Measurements from ENCODE around the gene SLC9A3.

Gene SLC9A3

DNA sequence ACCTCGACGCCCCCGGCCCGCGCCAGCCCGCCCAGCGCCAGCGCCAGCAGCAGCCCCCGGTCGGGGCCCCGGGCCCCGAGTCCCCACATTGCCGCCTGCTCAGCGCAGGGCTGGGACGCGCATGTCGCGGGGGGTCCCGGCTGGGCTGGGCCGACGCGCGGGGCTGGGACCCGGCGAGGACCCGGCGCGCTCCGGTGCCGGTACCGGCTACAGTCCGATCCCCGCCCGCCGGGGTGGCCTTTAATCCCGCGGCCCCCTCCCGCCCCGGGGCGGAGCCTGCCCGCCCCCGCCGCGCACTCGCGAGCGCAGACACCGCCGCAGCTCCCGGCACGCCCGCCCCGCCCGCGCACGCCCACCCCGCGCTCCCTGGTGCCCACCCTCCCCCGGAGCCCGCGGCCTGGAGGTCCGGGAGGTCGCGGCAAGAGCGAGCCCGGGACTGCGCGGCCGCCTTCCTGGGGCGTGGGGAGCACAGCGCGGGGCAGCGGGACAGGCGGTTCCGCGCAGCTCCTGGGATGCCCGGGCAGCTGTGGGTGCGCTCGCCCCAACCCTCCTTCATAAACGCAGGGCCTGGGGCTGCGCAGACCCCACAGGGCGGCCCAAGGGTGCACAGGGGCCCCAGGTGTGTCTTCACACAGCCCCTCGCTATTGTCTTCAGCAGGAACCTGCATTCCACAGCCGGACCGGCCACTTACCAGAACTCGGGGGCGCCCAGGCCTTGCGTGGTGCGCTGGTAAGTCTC is at the start of gene SLC9A3:
Gene SLC9A3 (minus strand): TSS at position 216 of the 739 bp plus-strand sequence.
- ChIA-PET POLR2A (no interaction called here), CTCF (no interaction called here)
- TF ChIP-seq ZBTB48 (tag by site-specific recombination; IDR thresholded peaks at IDR 0.05) (no peak), YY2 (tag by site-specific recombination; IDR thresholded peaks at IDR 0.05) (no peak), ZSCAN30 (tag by site-specific recombination; IDR thresholded peaks at IDR 0.05) (no peak), ZBTB21 (tag by site-specific recombination; IDR thresholded peaks at IDR 0.05) (no peak)
- no peaks in the 10 kb centered on the region for H3K36me3 ChIP-seq (ENCODE audit: control insufficient read depth in 2 of 2, insufficient read depth in 1 of 2, low read length in 2 of 2)
- no peak within 1 kb of the TSS for H3K27ac ChIP-seq (ENCODE audit: extremely low read depth, low read depth, low read length)
- no peak within 1 kb of the TSS for H3K4me3 ChIP-seq (ENCODE audit: low read depth, low read length)
- H3K4me1 ChIP-seq (ENCODE audit: control insufficient read depth, insufficient read depth, low read length) = no peaks in the 10 kb centered on the region
- H3K9me3 ChIP-seq (ENCODE audit: control insufficient read depth, insufficient read depth, low read depth, low read length) = no peaks in the 10 kb centered on the region

DNA sequence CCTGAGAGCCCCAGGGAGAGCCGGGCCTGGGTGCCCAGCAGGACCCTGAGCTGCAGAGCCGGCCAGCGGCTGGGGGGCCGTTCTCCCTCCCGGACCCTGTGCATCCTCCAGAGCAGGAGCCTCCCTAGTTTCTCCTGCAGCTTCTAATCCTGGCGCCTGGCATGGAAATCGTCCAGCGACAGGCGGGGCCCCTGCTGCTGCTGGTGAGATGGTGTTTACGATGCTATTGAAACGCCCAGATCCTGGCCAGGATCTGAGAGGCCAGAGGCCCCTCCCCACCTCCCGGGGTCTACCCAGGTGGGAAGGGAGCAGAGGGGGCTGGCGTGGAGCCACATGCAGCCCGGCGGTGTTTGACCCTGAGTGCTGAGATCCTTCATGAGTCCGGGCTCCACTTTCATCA is 49.7 kb upstream of the SLC9A3 start:
- ChIA-PET CTCF (no interaction called here), POLR2A (no interaction called here)
- Histone ChIP-seq H3K4me1 (ENCODE audit: control insufficient read depth, insufficient read depth, low read length) (no peaks in the 10 kb centered on the region), H3K9me3 (ENCODE audit: control insufficient read depth, insufficient read depth, low read depth, low read length) (peaks cover under 1% of the 10 kb centered on the region), H3K27ac (ENCODE audit: extremely low read depth, low read depth, low read length) (no peak overlapping the region), H3K36me3 (ENCODE audit: control insufficient read depth in 2 of 2, insufficient read depth in 1 of 2, low read length in 2 of 2) (no peaks in the 10 kb centered on the region), H3K4me3 (ENCODE audit: low read depth, low read length) (no peak overlapping the region)
- TF ChIP-seq ZIC2 (tag by site-specific recombination; IDR thresholded peaks at IDR 0.05) = peak; percentile 73
- TF ChIP-seq OSR2 (tag by site-specific recombination; IDR thresholded peaks at IDR 0.05) = no peak
- peak; percentile 50; the same call in 1 of the 2 replicates for TF ChIP-seq GLIS1 (tag by site-specific recombination; IDR thresholded peaks at IDR 0.05)
- no peak for TF ChIP-seq KLF10 (tag by site-specific recombination; IDR thresholded peaks at IDR 0.05)

DNA sequence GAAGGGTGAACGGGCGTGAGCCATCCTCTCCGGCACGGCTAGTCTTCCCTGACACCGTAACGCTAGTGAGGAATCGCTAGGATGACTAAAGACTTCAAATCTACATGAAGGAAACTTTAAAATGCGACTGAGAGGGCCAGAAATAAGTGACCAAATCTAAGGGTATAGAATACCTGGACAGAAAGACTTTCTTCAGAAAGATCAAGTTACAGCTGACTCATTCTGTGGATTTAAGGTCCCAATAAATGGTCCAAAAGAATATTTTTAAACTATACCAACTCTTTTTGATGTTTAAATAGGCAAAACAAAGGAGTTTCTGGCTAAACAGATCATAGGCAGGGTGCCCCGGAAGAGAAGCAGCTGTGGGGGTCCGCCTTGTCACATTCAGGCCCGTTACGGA is 49.0 kb upstream of the SLC9A3 start:
- ChIA-PET CTCF (interaction anchor here (1.4 kb wide), 1 partner anchor 257 kb away, joined by 3 read pairs; no protein-coding TSS in a partner anchor), POLR2A (no interaction called here)
- Histone ChIP-seq H3K4me3 (ENCODE audit: low read depth, low read length) (no peak overlapping the region), H3K36me3 (ENCODE audit: control insufficient read depth in 2 of 2, insufficient read depth in 1 of 2, low read length in 2 of 2) (no peaks in the 10 kb centered on the region), H3K4me1 (ENCODE audit: control insufficient read depth, insufficient read depth, low read length) (no peaks in the 10 kb centered on the region), H3K27ac (ENCODE audit: extremely low read depth, low read depth, low read length) (no peak overlapping the region), H3K9me3 (ENCODE audit: control insufficient read depth, insufficient read depth, low read depth, low read length) (no peaks in the 10 kb centered on the region)
- TF ChIP-seq ZNF112 (tag by site-specific recombination; IDR thresholded peaks at IDR 0.05) (no peak), ZNF558 (tag by site-specific recombination; IDR thresholded peaks at IDR 0.05) (no peak), ZNF274 (IDR thresholded peaks at IDR 0.05; ENCODE audit: low read length) (no peak), ZNF274 (tag by site-specific recombination; IDR thresholded peaks at IDR 0.05; ENCODE audit: borderline replicate concordance) (no peak), ZNF423 (tag by site-specific recombination; IDR thresholded peaks at IDR 0.05) (no peak), FEZF1 (tag by site-specific recombination; IDR thresholded peaks at IDR 0.05) (no peak), ZNF157 (tag by site-specific recombination; IDR thresholded peaks at IDR 0.05) (no peak)

DNA sequence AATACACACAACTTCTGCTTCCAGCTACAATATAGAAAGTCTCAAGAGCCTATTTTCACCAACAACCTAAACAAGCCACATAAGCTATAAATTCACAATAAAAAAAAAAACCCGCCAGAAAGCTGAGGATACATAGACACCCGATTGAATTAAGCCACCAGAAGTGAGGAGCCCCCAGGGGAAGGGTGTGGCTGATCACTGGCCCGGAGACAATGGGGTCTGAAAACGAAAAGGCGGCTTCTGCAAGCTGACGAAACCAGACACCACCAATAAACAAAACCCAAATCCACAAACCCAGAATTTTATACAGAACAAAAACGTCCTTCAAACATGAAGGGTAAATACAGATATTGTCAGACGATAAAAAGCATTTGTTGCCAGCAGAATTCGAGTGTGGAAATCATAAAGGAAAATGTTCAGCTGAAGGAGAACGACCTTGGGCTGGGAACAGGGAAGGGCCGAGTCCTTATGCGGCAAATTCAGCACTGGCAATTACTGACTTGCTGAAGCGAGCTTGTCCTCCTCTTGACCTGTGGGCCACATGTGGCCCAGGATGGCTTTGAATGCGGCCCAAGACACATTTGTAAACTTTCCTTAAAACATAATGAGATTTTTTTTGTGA is 48.3 kb upstream of the SLC9A3 start:
- Histone ChIP-seq H3K4me3 (ENCODE audit: low read depth, low read length) (no peak overlapping the region), H3K4me1 (ENCODE audit: control insufficient read depth, insufficient read depth, low read length) (no peaks in the 10 kb centered on the region), H3K9me3 (ENCODE audit: control insufficient read depth, insufficient read depth, low read depth, low read length) (no peaks in the 10 kb centered on the region), H3K36me3 (ENCODE audit: control insufficient read depth in 2 of 2, insufficient read depth in 1 of 2, low read length in 2 of 2) (no peaks in the 10 kb centered on the region), H3K27ac (ENCODE audit: extremely low read depth, low read depth, low read length) (no peak overlapping the region)
- ChIA-PET CTCF (interaction anchor here (1.4 kb wide), 1 partner anchor 256 kb away, joined by 3 read pairs; no protein-coding TSS in a partner anchor), POLR2A (no interaction called here)
- TF ChIP-seq, protein P1, sequence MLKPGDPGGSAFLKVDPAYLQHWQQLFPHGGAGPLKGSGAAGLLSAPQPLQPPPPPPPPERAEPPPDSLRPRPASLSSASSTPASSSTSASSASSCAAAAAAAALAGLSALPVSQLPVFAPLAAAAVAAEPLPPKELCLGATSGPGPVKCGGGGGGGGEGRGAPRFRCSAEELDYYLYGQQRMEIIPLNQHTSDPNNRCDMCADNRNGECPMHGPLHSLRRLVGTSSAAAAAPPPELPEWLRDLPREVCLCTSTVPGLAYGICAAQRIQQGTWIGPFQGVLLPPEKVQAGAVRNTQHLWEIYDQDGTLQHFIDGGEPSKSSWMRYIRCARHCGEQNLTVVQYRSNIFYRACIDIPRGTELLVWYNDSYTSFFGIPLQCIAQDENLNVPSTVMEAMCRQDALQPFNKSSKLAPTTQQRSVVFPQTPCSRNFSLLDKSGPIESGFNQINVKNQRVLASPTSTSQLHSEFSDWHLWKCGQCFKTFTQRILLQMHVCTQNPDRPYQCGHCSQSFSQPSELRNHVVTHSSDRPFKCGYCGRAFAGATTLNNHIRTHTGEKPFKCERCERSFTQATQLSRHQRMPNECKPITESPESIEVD (tag by site-specific recombination; IDR thresholded peaks at IDR 0.05) = 0 out of 2 replicates have a peak, but pooled peaks have one; percentile 12
- TF ChIP-seq SP7 (tag by site-specific recombination; IDR thresholded peaks at IDR 0.05) = no peak
- no peak for TF ChIP-seq WT1 (tag by site-specific recombination; IDR thresholded peaks at IDR 0.05)
- TF ChIP-seq KLF1 (tag by site-specific recombination; IDR thresholded peaks at IDR 0.05) = peak; percentile 74
- no peak for TF ChIP-seq ZSCAN16 (tag by site-specific recombination; IDR thresholded peaks at IDR 0.05)
- TF ChIP-seq SP2 (tag by site-specific recombination; IDR thresholded peaks at IDR 0.05) = no peak
- no peak for TF ChIP-seq ZBTB48 (tag by site-specific recombination; IDR thresholded peaks at IDR 0.05)
